Measurements from ENCODE around the gene CCDC188.

CCDC188 gene

GRCh38 chr22:20138417-20138738 is 12.5 kb downstream of the CCDC188 start:
- TF ChIP-seq, protein P1, sequence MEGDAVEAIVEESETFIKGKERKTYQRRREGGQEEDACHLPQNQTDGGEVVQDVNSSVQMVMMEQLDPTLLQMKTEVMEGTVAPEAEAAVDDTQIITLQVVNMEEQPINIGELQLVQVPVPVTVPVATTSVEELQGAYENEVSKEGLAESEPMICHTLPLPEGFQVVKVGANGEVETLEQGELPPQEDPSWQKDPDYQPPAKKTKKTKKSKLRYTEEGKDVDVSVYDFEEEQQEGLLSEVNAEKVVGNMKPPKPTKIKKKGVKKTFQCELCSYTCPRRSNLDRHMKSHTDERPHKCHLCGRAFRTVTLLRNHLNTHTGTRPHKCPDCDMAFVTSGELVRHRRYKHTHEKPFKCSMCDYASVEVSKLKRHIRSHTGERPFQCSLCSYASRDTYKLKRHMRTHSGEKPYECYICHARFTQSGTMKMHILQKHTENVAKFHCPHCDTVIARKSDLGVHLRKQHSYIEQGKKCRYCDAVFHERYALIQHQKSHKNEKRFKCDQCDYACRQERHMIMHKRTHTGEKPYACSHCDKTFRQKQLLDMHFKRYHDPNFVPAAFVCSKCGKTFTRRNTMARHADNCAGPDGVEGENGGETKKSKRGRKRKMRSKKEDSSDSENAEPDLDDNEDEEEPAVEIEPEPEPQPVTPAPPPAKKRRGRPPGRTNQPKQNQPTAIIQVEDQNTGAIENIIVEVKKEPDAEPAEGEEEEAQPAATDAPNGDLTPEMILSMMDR (conservative IDR thresholded peaks at IDR 0.05; ENCODE audit: low read depth, low read length) = no peak
- DNase-seq (ENCODE audit: low read depth) = no peak
- H3K4me3 ChIP-seq (ENCODE audit: low read length) = no peak overlapping the region

GRCh38 chr22:20137671-20138416 is 13.0 kb downstream of the CCDC188 start:
- H3K4me3 ChIP-seq (ENCODE audit: low read length) = no peak overlapping the region
- DNase-seq (ENCODE audit: low read depth) = no peak
- TF ChIP-seq, protein P1 (conservative IDR thresholded peaks at IDR 0.05; ENCODE audit: low read depth, low read length) = no peak

DNA sequence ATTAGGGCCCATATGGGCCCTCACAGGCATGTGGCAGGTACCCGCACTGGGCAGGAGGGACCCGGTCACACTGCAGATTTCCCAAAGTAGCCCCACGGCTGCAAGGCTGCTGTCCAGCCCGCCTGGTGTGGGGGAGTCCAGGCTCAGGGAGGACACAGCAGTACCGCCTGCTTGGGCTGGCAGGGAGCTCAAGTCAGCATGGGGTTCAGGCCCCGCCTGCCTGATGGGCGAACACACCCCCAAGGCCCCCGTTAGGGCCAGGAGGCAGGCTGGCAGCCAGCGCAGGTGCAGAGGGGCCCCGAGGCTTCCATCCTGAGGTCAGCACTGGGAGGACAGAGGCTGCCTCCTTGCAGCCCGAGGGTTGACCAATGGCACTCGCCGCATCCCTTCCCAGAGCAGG is 13.7 kb downstream of the CCDC188 start:
- no peak for DNase-seq (ENCODE audit: low read depth)
- TF ChIP-seq, protein P1 (conservative IDR thresholded peaks at IDR 0.05; ENCODE audit: low read depth, low read length) = no peak
- no peak overlapping the region for H3K4me3 ChIP-seq (ENCODE audit: low read length)

- DNase-seq (ENCODE audit: low read depth) = no peak
- TF ChIP-seq, protein P1 (conservative IDR thresholded peaks at IDR 0.05; ENCODE audit: low read depth, low read length) = no peak
- H3K4me3 ChIP-seq (ENCODE audit: low read length) = no peak overlapping the region
These were observed 14.3 kb downstream of the CCDC188 start for GRCh38 chr22:20136603-20136873.

- TF ChIP-seq, protein P1 (conservative IDR thresholded peaks at IDR 0.05; ENCODE audit: low read depth, low read length) = no peak
- H3K4me3 ChIP-seq (ENCODE audit: low read length) = no peak overlapping the region
- DNase-seq (ENCODE audit: low read depth) = no peak
These were observed 14.9 kb downstream of the CCDC188 start for GRCh38 chr22:20135806-20136602.

GRCh38 chr22:20135265-20135664 is 15.6 kb downstream of the CCDC188 start:
- no peak overlapping the region for H3K4me3 ChIP-seq (ENCODE audit: low read length)
- TF ChIP-seq, protein P1 (conservative IDR thresholded peaks at IDR 0.05; ENCODE audit: low read depth, low read length) = no peak
- DNase-seq (ENCODE audit: low read depth) = no peak
